HG03064 (cell line): ENCODE measurements around the gene C4A.
"Not testable (repeated sequence)": the region's sequence is repeated elsewhere in the genome, so short reads cannot be mapped to it uniquely, and the experiment has no call there.

Experiments
- ATAC-seq: cut with Tn5 transposase; IDR thresholded peaks from one replicate; pipeline ENCODE4 v1.9.1; 2021; ENCODE audit warnings: low read depth; ENCODE audit not compliant: unreplicated experiment

C4A gene

DNA sequence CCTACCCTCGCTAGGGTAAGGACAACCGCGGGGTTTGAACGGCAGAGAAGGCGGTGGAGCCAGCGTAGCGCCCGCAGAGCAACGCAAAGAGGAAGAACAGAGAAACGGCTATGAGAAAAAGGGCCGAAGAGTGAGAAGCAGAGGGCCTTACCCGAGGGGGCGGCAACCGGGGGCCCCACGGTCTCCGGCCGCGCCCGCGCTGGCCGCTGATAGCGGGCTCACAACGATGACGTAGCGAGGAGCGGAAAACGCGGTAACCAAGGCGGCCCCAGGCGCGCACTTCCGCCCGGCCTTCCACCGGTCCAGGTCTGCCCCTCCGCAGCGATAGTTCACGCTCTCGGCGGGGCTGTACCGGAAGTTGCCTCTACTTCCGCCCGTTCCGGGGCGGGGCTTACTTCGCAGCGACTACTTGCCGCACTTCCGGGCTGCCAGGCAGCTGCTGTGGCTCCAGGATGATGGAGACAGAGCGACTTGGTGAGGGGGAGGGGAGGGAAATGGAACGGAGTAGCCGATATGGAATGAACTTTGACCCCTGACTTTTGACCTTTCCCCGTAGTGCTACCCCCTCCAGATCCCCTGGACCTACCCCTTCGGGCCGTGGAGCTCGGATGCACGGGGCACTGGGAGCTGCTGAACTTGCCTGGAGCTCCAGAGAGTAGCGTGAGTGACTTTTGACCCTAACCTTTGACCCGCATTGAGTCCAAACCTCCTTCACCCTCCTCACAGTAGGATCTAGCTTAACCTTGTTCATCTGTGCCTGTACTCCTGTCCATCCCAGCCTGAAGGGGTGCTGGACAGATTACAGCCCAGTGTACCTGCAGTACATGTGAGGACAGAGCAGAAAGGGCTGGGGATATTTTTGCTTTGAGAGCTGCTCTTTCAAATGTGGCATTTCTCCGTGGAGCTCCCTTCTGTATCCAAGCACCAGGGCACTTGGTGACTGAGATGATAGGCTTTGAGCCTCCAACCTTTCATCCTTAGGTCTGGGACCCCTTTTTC, 22.8 kb upstream of the C4A start, which contains the start of the genes NELFE and SKIC2:
Gene NELFE (minus strand): TSS at position 231 of the 999 bp plus-strand sequence. CDS start 525 bp downstream, outside the sequence.
Gene SKIC2 (plus strand): TSS at position 435 of the 999 bp plus-strand sequence. CDS start 18 bp downstream, at position 453.
- ATAC-seq, result peak; percentile 96

DNA sequence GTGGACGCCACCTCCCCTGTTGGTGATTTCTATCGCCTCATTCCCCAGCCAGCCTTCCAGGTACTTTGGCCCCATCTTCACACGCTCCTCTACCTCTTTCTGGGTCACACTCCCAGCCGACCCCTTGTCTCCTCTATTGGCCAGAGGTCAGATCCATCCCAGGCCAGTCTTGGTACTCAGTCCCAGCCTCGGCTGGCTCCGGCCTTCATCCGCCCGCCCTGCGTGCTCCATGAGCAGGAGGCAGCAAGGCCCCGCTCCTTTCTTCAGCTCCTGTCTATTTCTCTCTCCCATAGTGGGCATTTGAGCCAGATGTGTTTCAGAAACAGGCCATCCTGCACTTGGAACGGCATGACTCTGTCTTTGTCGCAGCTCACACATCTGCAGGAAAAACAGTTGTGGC, 20.2 kb upstream of the C4A start:
- no peak for ATAC-seq

DNA sequence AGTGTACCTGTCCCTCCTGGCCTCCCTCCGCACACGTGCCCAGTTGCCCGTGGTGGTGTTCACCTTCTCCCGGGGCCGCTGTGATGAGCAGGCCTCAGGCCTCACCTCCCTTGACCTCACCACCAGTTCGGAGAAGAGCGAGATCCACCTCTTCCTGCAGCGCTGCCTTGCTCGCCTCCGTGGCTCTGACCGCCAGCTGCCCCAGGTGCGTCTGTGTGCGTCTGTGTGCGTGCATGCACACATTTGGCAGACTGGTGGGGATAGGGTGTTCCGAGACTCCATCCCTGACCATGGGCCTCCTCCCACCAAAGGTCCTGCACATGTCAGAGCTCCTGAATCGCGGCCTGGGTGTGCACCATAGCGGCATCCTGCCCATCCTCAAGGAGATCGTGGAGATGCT, 17.9 kb upstream of the C4A start:
- ATAC-seq, result no peak

DNA sequence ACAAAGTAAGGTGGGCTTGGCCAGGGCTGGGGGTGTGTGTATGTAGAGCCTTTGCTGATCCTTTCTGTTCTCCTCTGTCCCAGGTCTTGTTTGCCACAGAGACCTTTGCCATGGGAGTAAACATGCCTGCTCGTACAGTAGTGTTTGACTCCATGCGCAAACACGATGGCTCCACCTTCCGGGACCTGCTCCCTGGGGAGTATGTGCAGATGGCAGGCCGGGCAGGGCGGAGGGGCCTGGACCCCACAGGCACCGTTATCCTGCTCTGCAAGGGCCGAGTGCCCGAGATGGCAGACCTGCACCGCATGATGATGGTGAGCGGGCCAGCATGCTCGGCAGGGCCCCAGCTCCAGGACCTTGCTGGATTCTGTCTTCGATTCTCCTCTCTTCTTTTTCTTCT, 16.2 kb upstream of the C4A start:
- no peak for ATAC-seq

DNA sequence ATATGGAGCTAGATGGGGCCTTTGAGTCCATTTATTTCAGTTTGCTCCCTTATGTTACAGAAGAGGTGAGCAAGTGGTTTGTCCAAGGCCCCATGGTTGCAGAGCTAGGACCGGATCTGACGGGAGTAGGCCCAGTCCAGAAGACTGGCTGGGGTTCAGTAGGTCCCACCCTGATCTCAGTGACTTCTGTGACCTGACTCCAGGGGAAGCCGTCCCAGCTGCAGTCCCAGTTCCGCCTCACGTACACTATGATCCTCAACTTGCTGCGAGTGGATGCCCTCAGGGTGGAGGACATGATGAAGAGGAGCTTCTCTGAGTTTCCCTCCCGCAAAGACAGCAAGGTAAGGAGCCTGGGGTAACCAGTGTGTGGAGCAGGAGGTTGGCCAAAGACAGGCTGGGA, 15.4 kb upstream of the C4A start:
- no peak for ATAC-seq

DNA sequence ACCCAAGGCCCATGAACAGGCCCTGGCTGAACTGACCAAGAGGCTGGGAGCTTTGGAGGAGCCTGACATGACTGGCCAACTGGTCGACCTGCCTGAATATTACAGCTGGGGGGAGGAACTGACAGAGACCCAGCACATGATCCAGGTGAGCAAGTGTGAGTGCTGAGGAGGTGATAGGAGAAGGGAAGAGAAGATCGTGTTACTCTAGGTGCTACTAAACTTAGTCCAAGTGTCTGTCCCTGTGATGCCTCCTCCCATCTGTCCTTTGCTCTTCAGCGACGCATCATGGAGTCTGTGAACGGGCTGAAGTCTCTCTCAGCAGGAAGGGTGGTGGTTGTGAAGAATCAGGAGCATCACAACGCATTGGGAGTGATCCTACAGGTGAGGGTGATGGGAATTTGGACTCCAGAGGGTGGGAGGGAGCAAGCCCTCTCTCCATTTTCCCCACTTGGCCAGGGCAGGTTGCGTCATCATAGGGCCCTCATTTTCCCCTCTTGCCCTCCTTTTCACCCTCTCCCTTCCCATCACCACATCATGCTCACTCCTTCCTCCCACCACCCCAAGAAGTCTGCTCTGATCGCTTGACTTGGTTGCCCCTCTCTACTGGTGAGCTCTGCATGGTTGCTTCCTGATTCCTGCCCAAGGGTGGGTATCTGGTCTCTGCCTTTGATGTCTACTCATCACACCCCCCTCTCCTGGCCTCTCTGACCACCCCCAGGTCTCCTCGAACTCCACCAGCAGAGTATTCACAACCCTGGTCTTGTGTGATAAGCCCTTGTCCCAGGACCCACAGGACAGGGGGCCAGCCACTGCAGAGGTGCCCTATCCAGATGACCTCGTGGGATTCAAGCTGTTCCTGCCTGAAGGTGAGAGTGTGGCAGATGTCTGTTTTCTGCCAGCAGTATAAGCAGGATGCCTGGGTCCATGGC, 14.6 kb upstream of the C4A start:
- no peak for ATAC-seq

DNA sequence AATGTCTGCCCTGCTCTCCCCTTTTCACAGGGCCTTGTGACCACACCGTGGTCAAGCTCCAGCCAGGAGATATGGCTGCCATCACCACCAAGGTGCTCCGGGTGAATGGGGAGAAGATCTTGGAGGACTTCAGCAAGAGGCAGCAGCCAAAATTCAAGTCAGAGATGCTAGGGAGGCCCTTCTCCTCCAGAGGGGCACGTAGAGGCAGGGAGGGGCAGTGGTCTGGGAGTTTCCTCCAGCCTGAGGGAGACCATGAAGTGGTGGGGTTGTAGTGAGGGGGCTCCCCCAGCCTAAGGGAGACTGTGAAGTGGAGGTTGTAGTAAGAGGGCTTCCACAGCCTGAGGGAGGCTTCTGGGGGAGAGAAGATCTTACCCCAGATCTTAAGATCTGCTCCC, 13.9 kb upstream of the C4A start:
- no peak for ATAC-seq

- no peak for ATAC-seq
Measured at GRCh38 chr6:31968326-31968725, 13.5 kb upstream of the C4A start.

DNA sequence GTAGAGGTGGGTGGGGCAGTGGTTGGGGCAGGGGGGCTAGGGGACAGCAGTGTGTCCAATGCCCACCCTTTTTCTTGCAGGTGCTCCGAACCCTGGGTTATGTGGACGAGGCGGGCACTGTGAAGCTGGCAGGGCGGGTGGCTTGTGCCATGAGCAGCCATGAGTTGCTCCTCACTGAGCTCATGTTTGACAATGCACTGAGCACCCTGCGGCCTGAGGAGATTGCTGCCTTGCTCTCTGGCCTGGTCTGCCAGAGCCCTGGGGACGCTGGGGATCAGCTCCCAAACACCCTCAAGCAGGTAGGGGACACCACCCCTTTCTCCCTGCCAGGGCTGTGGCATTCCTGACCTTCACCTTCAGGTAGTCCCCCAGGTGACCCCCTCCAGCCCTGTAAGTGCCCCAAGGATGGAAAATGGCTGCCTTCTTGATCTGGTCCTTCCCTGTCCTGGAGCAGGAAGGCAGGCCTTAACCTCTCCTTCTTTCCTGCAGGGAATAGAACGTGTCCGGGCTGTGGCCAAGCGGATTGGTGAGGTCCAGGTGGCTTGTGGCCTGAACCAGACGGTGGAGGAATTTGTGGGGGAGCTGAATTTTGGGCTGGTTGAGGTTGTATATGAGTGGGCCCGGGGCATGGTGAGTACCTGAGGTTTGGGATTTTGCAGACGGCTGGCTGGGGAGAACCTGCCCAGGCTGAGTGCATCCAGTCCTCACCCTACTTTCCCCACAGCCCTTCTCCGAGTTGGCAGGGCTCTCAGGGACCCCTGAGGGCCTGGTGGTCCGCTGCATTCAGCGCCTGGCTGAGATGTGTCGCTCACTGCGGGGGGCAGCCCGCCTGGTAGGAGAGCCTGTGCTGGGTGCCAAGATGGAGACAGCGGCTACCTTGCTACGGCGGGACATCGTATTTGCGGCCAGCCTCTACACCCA, 12.8 kb upstream of the C4A start:
- no peak for ATAC-seq

- no peak for ATAC-seq
Measured at GRCh38 chr6:31969712-31970603, 11.9 kb upstream of the C4A start.

- ATAC-seq, result no peak
Measured at GRCh38 chr6:31970604-31971271, 11.1 kb upstream of the C4A start.

GRCh38 chr6:31971279-31971992, 10.4 kb upstream of the C4A start:
- ATAC-seq, result no peak

DNA sequence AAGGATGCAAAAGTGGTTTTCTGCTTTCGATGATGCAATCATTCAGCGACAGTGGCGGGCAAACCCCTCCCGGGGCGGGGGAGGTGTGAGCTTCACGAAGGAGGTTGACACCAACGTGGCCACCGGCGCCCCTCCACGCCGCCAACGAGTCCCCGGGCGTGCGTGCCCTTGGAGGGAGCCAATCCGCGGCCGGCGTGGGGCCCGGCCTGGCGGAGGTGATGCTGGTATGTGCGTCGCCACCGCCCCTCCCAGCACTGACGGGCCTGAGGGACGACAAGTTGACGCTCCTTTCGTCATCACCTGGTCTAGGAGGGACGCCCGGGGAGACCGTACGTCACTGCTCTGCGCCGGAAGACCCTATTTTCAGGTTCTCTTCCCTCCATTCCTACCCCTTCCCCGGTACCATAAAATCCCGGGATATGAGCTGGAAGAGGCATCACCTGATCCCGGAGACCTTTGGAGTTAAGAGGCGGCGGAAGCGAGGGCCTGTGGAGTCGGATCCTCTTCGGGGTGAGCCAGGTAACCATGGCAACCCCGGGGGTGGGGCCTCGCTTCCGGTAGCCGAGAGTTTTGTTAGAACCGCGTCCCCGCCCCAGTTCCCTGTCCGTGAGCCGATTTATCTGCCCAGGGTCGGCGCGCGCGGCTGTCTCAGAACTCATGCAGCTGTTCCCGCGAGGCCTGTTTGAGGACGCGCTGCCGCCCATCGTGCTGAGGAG, 9.7 kb upstream of the C4A start, which contains the start of gene DXO:
Gene DXO (minus strand): TSS at position 146 of the 716 bp plus-strand sequence. CDS start 463 bp downstream, outside the sequence.
- ATAC-seq, result peak; percentile 77

DNA sequence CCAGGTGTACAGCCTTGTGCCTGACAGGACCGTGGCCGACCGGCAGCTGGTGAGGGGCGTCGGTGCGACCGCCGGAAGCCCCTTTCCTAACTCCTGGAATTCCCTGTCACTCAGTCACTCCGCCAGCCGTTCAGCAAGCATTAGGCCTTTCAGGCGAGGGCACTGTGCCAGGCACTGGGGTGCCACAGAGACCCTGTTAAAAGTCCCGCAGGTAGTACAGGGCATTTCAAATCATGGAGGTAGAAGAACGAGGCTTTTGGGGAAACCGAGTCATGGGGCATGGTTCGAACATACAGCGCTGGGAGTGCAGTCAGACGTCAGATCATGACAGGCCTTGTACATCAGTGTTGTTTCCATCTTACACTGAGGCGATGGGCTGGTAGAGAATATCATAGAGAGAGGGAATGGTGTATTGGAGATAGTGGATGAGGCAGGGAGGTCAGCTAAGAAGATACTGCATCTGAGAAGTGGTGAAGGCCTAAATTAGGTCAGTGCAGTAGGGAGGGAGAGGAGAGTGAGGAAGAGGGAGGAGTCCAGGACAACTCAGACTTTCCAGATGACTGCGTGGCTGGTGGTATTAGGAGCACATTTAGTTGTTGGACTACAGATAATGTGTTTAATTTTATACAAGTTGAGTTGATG, 9.0 kb upstream of the C4A start:
- no peak for ATAC-seq

- ATAC-seq, result not testable (repeated sequence)
Measured at GRCh38 chr6:31976065-31976464, 5.8 kb upstream of the C4A start.

DNA sequence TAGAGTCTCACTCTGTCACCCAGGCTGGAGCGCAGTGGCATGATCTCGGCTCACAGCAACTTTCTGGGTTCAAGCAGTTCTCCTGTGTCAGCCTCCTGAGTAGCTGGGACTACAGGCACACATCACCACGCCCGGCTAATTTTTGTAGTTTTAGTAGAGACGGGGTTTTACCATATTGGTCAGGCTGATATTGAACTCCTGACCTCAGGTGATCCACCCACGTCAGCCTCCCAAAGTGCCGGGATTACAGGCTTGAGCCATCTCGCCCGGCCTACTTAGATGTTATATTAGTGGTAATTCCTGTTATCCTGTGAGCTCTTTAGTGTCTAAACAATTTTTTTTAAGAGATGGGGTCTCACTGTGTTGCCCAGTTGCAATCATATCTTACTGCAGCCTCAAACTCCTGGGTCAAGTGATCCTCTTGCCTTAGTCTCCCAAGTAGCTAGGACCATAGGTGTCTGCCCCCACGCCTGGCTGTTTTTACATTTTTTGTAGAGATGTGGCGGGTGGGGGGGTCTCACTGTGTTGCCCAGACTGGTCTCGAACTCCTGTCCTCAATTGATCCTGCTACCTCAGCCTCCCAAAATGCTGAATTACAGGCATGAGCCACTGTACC, 3.9 kb upstream of the C4A start:
- no peak for ATAC-seq
